Measurements from ENCODE around the gene SEMA3E.
A peak's percentile ranks its signal among the peaks of the same experiment; 100 is the strongest.
"Not testable (repeated sequence)": the region's sequence is repeated elsewhere in the genome, so short reads cannot be mapped to it uniquely, and the experiment has no call there.

The SEMA3E gene

DNA sequence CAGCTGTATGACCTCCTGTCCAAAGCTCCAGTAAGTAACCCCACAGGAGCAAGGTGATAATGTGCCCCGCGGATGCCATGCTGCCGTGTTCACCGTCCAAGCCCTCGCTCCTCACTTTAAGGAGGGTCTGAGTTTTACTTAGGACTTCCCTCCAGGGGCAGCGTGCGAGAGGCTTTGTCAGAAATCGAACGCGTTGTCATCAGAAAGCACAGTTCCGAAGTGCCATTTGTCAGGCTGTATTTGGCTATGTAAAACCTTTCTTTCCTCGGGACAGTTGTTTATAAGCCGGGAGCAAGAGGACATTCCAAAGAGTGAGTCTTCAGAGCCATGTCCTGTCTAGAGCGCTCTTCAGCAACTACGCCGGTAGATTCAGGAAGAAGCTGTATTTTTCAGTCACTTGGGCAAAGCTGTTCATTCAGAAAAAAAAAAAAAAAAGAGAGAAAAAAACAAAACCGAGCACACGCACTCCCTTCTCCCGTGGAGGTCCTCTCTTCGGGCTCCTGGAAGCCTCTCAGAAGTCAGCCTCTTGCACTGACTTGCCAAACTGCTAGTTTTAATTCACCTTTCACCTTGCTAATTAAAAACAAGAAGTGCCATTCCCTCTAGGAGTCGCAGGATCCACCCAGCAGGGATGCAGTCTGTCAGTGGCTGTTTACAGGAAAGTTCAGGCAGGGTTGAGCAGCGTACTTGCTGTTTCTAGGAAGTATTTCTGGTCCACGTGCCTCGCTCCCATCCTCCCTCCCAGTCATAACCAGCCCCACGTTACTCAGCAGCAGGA lies at the start of gene SEMA3E:
TSS of gene SEMA3E (minus strand) at position 676 of the 778 bp plus-strand sequence.
- no peak for TF ChIP-seq JUND (IDR thresholded peaks at IDR 0.05; ENCODE audit: low read depth)
- in situ Hi-C loops (cut with HindIII; ENCODE audit: low pct_unique_long_range_greater_than_20kb, low sequenced_read_pairs): no loop called here
- DNase-seq (ENCODE audit: low read depth in 1 of 2, low spot score in 1 of 2): peak; percentile 18 to 79

DNA sequence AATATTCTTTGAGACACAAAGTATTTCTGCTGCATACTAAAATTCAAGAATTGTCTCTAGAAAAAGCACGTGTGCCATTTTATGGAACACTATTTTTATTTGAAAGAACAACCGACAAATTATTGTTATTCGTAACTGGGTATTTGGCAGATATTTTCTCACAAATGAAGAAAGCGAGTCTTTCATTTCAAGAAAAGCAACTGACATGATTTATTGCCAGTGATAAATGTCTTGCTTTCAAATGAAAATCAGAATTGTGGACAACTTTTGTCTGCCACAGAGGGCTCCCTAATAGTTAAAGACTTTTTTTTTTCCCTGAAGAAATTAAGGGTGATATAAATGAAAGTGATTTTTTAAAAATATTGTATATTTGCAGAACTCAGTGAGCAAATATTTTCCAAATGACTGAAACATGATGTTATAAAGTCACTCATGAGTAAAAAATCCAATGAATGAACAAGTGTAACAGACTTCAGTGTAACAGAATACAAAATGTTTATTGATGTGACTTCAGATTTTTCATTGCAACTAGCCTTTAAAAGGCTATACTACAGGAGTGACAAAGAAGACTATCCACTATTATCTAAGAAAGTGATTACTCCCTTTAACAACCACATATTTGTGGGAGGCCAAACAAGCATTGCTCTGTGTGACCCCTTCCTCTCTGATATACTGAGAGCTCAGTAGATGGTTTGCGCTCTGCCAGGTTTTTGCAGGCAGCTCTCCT lies 49.0 kb upstream of the SEMA3E start:
- TF ChIP-seq JUND (IDR thresholded peaks at IDR 0.05; ENCODE audit: low read depth): no peak
- DNase-seq (ENCODE audit: low read depth in 1 of 2, low spot score in 1 of 2): no peak
- in situ Hi-C loops (cut with HindIII; ENCODE audit: low pct_unique_long_range_greater_than_20kb, low sequenced_read_pairs): no loop called here

DNA sequence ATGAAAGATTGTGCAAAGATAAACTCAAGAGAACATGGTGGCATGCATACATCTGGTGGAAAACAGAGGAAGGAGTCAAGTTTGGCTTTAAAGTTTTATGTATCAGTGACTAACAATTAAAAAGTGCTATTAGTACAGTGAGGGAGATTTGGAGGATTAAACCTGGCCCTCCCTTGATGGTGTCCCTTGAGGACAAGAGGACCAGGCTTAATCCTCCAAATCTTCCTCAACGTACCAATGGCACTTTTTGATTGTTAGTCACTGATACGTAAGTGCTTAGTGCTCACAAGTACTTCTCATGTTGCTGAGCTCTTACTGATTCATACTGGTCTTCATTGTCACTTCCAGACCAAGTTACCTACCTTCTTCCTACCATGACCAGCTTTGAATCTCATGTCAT lies 47.2 kb upstream of the SEMA3E start:
- in situ Hi-C loops (cut with HindIII; ENCODE audit: low pct_unique_long_range_greater_than_20kb, low sequenced_read_pairs): no loop called here
- no peak for TF ChIP-seq JUND (IDR thresholded peaks at IDR 0.05; ENCODE audit: low read depth)
- no peak for DNase-seq (ENCODE audit: low read depth in 1 of 2, low spot score in 1 of 2)

DNA sequence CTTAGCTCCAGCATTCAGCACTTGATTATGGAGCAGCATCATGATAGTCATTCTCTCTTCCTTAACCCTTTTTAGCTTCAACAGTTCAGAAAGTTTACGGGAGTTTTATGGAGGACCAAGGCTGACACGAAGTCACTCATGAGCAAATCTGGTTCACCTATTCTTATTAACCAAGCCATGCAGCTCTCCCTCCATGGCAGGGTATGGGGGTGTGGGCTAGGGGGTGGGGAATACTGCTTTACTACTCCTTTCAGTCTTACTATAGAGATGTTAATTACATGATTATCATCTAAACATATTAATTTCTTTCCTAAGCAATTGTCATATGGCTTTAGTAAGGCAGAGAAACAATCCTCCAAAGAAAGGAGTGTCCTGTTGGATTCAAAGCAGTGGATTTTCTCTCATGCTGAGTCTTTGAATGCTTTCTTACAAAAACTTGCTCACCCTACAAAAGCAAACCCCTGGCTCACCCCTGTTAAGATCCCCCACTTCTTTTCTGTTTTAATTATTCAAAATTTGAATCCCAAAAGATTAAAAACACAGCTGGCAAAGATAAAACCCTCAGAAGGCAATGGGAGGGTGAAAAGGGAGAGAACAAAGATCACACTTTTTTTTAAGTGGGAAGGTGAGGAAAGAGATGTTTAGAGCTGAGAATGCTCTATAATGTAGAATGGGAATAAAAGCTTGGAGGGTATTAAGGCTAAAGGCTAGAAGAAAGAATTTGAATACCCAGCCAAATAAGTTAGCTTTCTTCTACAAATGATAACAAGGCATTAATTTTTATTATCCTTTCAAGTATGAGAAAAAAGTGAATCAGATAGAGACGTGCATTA lies 46.4 kb upstream of the SEMA3E start:
- DNase-seq (ENCODE audit: low read depth in 1 of 2, low spot score in 1 of 2): no peak
- no peak for TF ChIP-seq JUND (IDR thresholded peaks at IDR 0.05; ENCODE audit: low read depth)
- in situ Hi-C loops (cut with HindIII; ENCODE audit: low pct_unique_long_range_greater_than_20kb, low sequenced_read_pairs): no loop called here

DNA sequence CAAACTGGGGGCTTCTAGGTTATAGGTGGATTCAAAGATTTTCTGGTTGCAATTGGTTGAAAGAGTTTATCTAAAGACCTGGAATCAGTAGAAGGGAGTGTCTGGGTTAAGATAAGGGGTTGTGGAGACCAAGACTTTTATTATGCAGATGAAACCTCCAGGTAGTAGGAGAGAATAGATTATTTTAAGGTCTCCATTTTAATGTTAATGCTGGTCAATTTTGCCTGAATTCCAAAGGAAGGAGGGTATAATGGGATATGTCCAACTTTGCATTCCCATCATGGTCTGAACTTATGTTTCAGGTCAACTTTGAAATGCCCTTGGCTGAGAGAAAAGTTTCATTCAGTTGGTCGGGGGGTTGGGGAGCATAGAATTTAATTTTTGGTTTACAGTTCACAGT lies 44.3 kb upstream of the SEMA3E start:
- DNase-seq (ENCODE audit: low read depth in 1 of 2, low spot score in 1 of 2): no peak
- no peak for TF ChIP-seq JUND (IDR thresholded peaks at IDR 0.05; ENCODE audit: low read depth)
- in situ Hi-C loops (cut with HindIII; ENCODE audit: low pct_unique_long_range_greater_than_20kb, low sequenced_read_pairs): no loop called here

DNA sequence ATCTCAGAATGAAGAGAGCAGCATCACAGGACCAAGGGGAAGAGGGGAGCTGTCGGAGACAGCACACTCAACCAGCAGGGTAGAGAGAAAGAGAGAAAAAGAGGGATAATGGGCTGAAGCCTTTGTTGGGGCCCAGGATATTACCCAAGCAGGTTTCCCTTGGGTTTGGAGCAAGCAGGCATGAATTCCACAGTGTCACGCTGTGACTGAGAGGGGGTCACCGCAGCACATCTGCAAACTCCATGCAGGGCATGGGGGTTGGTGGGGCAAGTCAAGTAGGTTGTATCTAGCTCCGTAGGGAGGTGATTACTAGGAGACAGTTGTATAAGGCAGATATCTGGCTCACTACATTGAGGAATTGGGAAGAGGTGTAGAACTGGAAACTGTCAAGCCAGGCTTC lies 42.2 kb upstream of the SEMA3E start:
- TF ChIP-seq JUND (IDR thresholded peaks at IDR 0.05; ENCODE audit: low read depth): no peak
- in situ Hi-C loops (cut with HindIII; ENCODE audit: low pct_unique_long_range_greater_than_20kb, low sequenced_read_pairs): no loop called here
- no peak for DNase-seq (ENCODE audit: low read depth in 1 of 2, low spot score in 1 of 2)

DNA sequence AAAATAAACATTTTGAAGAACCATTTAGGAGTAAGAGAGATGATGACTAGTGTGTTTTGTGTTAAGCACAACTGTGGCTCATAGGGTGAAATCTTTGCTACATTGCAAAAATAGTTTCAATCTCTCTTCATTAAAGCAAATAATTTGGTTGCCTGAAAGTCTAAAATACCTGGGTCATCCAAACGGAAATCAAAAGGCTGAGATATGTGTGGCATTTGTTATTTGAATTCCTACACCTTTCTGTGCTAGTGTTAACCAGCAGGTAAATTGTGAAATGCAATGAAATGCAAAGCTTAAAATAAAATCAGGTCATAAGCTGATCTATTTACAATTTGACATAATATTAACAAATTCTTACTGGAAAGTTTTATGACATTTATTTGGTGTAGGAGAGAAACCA lies 40.9 kb upstream of the SEMA3E start:
- in situ Hi-C loops (cut with HindIII; ENCODE audit: low pct_unique_long_range_greater_than_20kb, low sequenced_read_pairs): no loop called here
- DNase-seq (ENCODE audit: low read depth in 1 of 2, low spot score in 1 of 2): peak in 1 of 2 experiments; percentile 54
- no peak for TF ChIP-seq JUND (IDR thresholded peaks at IDR 0.05; ENCODE audit: low read depth)

DNA sequence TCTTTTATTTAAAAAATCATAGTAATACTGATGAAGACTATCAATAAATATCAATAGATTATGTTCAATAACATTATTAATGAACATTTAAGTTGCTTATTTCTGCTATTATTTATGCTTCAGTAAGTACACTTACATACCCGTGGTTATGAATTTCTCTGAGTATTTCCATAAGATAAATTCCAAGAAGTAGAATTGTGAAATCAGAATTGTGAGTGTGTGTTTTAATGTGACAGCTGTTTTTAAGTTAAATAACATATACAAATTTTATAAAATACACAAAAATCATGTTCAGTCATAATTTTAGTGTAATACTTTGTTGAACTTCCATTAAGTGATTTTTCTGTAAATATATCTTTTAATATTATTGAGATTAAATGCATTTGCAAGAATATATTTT lies 37.5 kb upstream of the SEMA3E start:
- DNase-seq (ENCODE audit: low read depth in 1 of 2, low spot score in 1 of 2): no peak
- no peak for TF ChIP-seq JUND (IDR thresholded peaks at IDR 0.05; ENCODE audit: low read depth)
- in situ Hi-C loops (cut with HindIII; ENCODE audit: low pct_unique_long_range_greater_than_20kb, low sequenced_read_pairs): no loop called here

DNA sequence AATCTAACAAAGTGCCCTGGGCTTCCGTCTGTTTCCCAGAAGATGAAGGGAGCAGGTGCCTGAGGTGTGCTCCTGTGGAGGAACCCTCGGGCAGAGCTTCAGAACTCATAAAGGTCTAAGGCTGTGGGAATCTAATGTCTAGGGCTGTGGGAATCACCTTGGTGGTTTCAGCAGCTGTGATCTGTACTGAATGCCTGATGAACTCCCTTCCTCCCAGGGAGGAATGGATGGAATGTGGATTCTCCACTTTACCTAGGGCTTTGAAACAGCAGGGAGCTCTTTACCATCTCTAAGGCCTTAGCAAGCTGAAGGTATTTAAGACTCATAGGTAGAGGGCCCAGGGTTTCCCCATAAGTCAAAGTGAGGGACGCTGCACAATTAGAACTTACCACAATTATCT lies 36.0 kb upstream of the SEMA3E start:
- no peak for TF ChIP-seq JUND (IDR thresholded peaks at IDR 0.05; ENCODE audit: low read depth)
- peak; percentile 70 to 99 for DNase-seq (ENCODE audit: low read depth in 1 of 2, low spot score in 1 of 2)
- in situ Hi-C loops (cut with HindIII; ENCODE audit: low pct_unique_long_range_greater_than_20kb, low sequenced_read_pairs): no loop called here

DNA sequence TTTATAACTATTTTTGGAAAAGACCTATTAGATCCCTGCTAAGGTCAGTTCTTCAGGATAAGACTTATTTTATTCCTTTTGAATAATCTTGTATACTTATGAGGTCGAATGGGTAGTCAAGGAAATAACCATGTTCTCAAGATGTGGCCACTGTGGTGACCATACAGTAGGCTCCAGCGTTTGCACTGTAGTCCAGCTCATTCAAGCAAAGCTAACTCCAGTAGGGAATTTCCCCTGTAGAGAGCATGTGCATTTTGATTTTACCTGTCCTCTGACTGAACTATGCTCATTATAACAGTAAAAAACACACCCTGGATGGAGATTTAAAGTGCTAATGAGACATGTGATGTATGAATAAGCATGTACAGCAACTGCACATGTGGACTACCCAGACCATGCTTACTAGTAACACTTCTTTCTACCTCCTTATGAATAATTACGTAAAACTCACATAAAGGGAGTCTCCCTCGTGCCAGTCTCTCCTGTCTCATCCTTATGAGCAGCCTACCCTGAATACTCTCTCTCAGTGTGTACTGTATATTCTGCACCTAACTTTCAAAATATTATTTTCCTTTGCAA lies 32.4 kb upstream of the SEMA3E start:
- in situ Hi-C loops (cut with HindIII; ENCODE audit: low pct_unique_long_range_greater_than_20kb, low sequenced_read_pairs): no loop called here
- no peak for DNase-seq (ENCODE audit: low read depth in 1 of 2, low spot score in 1 of 2)
- no peak for TF ChIP-seq JUND (IDR thresholded peaks at IDR 0.05; ENCODE audit: low read depth)

DNA sequence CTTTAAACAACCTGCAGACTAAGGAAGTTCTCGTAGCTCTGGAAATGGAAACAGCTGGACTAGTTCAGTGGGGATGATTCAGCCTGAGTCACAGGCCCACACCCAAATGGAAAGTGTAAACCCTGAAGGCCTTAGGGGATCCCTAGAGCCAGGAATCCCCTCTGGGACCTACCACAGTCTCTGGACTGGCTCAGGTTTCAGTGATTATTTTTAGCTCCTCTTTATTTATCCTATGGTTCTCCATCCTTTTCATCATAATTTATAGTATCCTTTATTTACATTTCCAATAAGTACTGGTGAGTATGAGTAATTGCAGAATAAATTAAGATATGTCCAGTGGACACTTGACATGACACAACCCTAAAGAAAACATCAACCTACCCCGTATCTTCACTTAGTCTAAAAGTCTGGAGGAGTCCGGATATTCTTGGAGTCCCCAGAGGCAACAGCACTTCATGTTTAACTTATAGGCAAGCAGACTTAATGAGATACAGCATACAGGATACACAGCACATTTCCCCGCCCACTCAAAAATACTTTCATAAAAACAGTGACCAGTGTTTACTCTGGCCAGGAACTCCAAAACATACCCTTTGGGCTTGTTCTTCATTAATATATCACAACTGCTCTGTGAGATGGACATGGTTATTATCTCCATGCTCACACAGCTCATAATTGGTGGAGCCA lies 28.4 kb upstream of the SEMA3E start:
- TF ChIP-seq JUND (IDR thresholded peaks at IDR 0.05; ENCODE audit: low read depth): no peak
- DNase-seq (ENCODE audit: low read depth in 1 of 2, low spot score in 1 of 2): peak in 1 of 2 experiments; percentile 72
- in situ Hi-C loops (cut with HindIII; ENCODE audit: low pct_unique_long_range_greater_than_20kb, low sequenced_read_pairs): no loop called here

DNA sequence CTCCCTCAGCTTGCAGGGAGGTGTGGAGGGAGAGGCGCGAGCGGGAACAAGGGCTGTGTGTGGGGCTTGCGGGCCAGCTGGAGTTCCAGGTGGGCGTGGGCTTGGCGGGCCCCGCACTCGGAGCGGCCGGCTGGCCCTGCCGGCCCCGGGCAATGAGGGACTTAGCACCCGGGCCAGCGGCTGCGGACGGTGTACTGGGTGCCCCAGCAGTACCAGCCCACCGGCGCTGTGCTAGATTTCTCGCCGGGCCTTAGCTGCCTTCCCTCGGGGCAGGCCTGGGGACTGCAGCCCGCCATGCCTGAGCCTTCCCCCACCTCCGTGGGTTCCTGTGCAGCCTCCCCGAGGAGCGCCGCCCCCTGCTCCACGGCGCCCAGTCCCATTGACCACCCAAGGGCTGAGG lies 24.4 kb upstream of the SEMA3E start:
- in situ Hi-C loops (cut with HindIII; ENCODE audit: low pct_unique_long_range_greater_than_20kb, low sequenced_read_pairs); DNase-seq (ENCODE audit: low read depth in 1 of 2, low spot score in 1 of 2): not testable (repeated sequence)

All from T47D (cell line).